ENCODE results near the gene KCNMA1. TPM values are rescaled to one million over a fixed set of nuclear protein-coding genes. Genes with fewer than 3 reads are reported as not detected.

The KCNMA1 gene
- polyA plus RNA-seq, 1 of the 3 experiments (the other 2 are of a cell fraction): 107 TPM

GRCh38 chr10:77162697-77163096 is 474.9 kb downstream of the KCNMA1 start (continued):
- 0 out of 2 replicates have a peak, but pooled peaks have one; percentile 43 for TF ChIP-seq ZBTB33 (IDR thresholded peaks at IDR 0.05; ENCODE audit: borderline replicate concordance, low read depth)
- no peak for TF ChIP-seq YY1 (IDR thresholded peaks at IDR 0.05; ENCODE audit: low read depth)
- TF ChIP-seq MAX (IDR thresholded peaks at IDR 0.05; ENCODE audit: low read depth): 0 out of 2 replicates have a peak, but pooled peaks have one; percentile 18

- ChIA-PET POLR2A (no interaction called here), CTCF (interaction anchor here (0.9 to 18.5 kb wide), 4 partner anchors 14 to 481 kb away, joined by 3 to 513 read pairs (median 45); partner anchors contain the start of gene KCNMA1)
- no peaks in the 10 kb centered on the region for H3K79me2 ChIP-seq (ENCODE audit: insufficient read depth)
- H3K4me3 ChIP-seq (ENCODE audit: low read depth in 2 of 2, low read length in 1 of 2): no peak overlapping the region
- H3K9me3 ChIP-seq: no peaks in the 10 kb centered on the region
- peak overlapping the region; percentile 23; the same call in 1 of the 2 replicates for H3K9ac ChIP-seq
- no peak overlapping the region for H2AFZ ChIP-seq (ENCODE audit: low read depth)
- 11% methylated on average over 1 of the region's 1 CpG for WGBS (ENCODE audit: low lambda C conversion rate)
- H3K4me1 ChIP-seq (ENCODE audit: control insufficient read depth in 1 of 2, insufficient read depth in 2 of 2, low read depth in 1 of 2, low read length in 1 of 2): peaks cover 37 to 40% of the 10 kb centered on the region in 2 experiments
- H3K27me3 ChIP-seq (ENCODE audit: insufficient read depth): no peaks in the 10 kb centered on the region
- no peak for DNase-seq
- peak overlapping the region; percentile 39; the same call in 1 of the 2 replicates for H3K4me2 ChIP-seq
- no peaks in the 10 kb centered on the region for H3K9me2 ChIP-seq
- H3K27ac ChIP-seq (ENCODE audit: low read depth in 2 of 2, low read length in 1 of 2): peak overlapping the region in 1 of 2 experiments; percentile 96; a peak in 1 of 4 replicates
- H4K20me1 ChIP-seq (ENCODE audit: insufficient read depth): no peaks in the 10 kb centered on the region
- H3K36me3 ChIP-seq (replicated peaks in 1 of 2; ENCODE audit: control insufficient read depth in 1 of 2, insufficient read depth in 2 of 2, low read length in 1 of 2): no peaks in the 10 kb centered on the region
- peaks cover 62% of the 10 kb centered on the region for H3F3A ChIP-seq (replicated peaks; ENCODE audit: insufficient read depth)
- no peak; the same call in 1 of the 2 replicates for TF ChIP-seq TAF1 (IDR thresholded peaks at IDR 0.05; ENCODE audit: borderline replicate concordance, low read depth, low read length)
- no peak for TF ChIP-seq RAD21 (IDR thresholded peaks at IDR 0.05; ENCODE audit: low read length)
- no peak for TF ChIP-seq CTCF (IDR thresholded peaks at IDR 0.05)
- no peak for TF ChIP-seq IRF3 (IDR thresholded peaks at IDR 0.05; ENCODE audit: low read depth, low read length)
- no peak for TF ChIP-seq GATA2 (CRISPR knock-in tag; IDR thresholded peaks at IDR 0.05)
- peak; percentile 100 for TF ChIP-seq TCF12 (IDR thresholded peaks at IDR 0.05)
- TF ChIP-seq RXRA (IDR thresholded peaks at IDR 0.05; ENCODE audit: borderline replicate concordance, low read depth): peak; percentile 88; the same call in 1 of the 2 replicates
- TF ChIP-seq SIN3A (IDR thresholded peaks at IDR 0.05; ENCODE audit: borderline replicate concordance, low read depth, low read length): peak; percentile 91
- no peak for TF ChIP-seq ELF1 (IDR thresholded peaks at IDR 0.05)
- 0 out of 2 replicates have a peak, but pooled peaks have one; percentile 22 for TF ChIP-seq REST (IDR thresholded peaks at IDR 0.05; ENCODE audit: low read depth, low read length)
- TF ChIP-seq SMC3 (IDR thresholded peaks at IDR 0.05; ENCODE audit: low read depth, low read length): no peak
- TF ChIP-seq YY1 (IDR thresholded peaks at IDR 0.05; ENCODE audit: low read depth): peak; percentile 32; the same call in 1 of the 2 replicates
- TF ChIP-seq FOXM1 (IDR thresholded peaks at IDR 0.05; ENCODE audit: low read depth): peak; percentile 93
- no peak for TF ChIP-seq NRF1 (IDR thresholded peaks at IDR 0.05; ENCODE audit: low read depth, low read length)
- no peak for TF ChIP-seq MXI1 (IDR thresholded peaks at IDR 0.05; ENCODE audit: low read depth, low read length)
- peak; percentile 99 for TF ChIP-seq JUND (IDR thresholded peaks at IDR 0.05)
- no peak for TF ChIP-seq CHD2 (IDR thresholded peaks at IDR 0.05; ENCODE audit: low read length, partially characterized antibody)
- TF ChIP-seq GABPA (IDR thresholded peaks at IDR 0.05; ENCODE audit: low read depth): no peak; the same call in none of the 2 replicates
- TF ChIP-seq PBX3 (IDR thresholded peaks at IDR 0.05): peak; percentile 99
- TF ChIP-seq NFIC (IDR thresholded peaks at IDR 0.05; ENCODE audit: borderline replicate concordance): peak; percentile 98
Observed at GRCh38 chr10:77160679-77161078, 476.9 kb downstream of the KCNMA1 start.

Data from SK-N-SH (cell line).